Measurements from ENCODE around the gene LAMB4. TPM values are rescaled to one million over a fixed set of nuclear protein-coding genes. Genes with fewer than 3 reads are reported as not detected.

Gene LAMB4
- total RNA-seq, 1 donor, result 0.45 TPM

DNA sequence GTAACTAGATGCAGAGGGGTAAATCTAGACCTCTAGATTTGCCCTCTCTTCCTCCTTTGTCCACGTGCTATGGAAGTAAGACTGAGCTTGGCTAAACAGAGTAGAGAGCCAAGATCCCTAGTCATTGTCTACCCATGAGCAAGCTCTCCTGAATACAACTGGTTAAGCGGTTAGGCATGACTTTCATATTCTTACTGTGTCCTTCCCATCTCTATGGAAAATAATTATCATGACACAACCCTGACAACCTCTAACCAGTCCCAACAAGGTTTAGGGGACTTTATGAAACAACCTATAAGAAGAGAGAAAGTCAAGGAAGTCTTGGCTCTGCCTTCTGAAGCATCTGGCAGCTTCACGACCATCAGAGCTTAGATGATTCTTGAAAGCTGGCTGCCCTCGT is 7.8 kb upstream of the LAMB4 start:
- TF ChIP-seq, protein P1, sequence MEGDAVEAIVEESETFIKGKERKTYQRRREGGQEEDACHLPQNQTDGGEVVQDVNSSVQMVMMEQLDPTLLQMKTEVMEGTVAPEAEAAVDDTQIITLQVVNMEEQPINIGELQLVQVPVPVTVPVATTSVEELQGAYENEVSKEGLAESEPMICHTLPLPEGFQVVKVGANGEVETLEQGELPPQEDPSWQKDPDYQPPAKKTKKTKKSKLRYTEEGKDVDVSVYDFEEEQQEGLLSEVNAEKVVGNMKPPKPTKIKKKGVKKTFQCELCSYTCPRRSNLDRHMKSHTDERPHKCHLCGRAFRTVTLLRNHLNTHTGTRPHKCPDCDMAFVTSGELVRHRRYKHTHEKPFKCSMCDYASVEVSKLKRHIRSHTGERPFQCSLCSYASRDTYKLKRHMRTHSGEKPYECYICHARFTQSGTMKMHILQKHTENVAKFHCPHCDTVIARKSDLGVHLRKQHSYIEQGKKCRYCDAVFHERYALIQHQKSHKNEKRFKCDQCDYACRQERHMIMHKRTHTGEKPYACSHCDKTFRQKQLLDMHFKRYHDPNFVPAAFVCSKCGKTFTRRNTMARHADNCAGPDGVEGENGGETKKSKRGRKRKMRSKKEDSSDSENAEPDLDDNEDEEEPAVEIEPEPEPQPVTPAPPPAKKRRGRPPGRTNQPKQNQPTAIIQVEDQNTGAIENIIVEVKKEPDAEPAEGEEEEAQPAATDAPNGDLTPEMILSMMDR (IDR thresholded peaks at IDR 0.05; ENCODE audit: insufficient read depth, low read length), result no peak
- H3K4me3 ChIP-seq (ENCODE audit: low read depth, low read length), result no peak overlapping the region
- DNase-seq (ENCODE audit: low read depth), result no peak

DNA sequence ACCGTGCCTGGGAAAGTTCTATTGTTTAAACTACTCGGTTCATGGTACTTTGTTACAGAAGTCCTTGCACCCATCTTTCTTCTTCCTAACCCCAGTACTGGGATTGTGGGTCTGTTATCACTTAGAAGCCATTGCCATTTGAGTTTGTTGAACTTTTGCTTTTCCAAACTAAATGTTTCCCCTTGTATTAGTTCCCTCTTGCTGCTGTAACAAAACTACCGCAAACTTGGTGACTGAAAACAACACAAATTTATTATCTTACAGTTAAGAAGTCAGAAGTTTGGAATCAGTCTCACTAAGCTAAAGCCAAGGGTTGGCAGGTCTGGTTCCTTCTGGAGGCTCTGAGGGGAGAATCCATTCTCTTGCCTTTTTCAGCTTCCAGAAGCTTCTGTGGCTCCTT is 6.9 kb upstream of the LAMB4 start:
- DNase-seq (ENCODE audit: low read depth), result no peak
- no peak overlapping the region for H3K4me3 ChIP-seq (ENCODE audit: low read depth, low read length)
- TF ChIP-seq, protein P1 (IDR thresholded peaks at IDR 0.05; ENCODE audit: insufficient read depth, low read length), result no peak

DNA sequence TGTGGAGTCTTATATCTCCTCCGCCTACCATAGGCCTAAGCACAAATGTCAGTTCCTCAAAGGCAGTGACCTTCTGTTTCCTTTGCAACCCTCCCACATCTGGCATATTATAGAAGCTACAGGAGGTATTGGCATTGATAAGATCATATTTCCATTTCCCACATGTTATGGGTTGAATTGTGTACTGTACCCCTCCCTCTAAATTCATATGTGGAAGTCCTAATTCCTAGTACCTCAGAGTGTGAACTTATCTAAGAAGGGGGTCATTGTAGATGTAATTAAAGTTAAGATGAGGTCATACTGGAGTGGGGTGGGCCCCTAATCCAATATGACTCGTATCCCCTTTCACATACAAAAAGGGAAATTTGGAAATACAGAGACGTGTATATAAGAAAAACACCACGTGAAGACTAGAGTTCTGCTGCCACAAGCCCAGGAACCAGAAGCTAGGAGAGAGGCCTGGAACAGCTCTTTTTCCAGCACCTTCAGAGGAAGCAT is 6.1 kb upstream of the LAMB4 start:
- H3K4me3 ChIP-seq (ENCODE audit: low read depth, low read length), result no peak overlapping the region
- TF ChIP-seq, protein P1 (IDR thresholded peaks at IDR 0.05; ENCODE audit: insufficient read depth, low read length), result no peak
- DNase-seq (ENCODE audit: low read depth), result no peak

DNA sequence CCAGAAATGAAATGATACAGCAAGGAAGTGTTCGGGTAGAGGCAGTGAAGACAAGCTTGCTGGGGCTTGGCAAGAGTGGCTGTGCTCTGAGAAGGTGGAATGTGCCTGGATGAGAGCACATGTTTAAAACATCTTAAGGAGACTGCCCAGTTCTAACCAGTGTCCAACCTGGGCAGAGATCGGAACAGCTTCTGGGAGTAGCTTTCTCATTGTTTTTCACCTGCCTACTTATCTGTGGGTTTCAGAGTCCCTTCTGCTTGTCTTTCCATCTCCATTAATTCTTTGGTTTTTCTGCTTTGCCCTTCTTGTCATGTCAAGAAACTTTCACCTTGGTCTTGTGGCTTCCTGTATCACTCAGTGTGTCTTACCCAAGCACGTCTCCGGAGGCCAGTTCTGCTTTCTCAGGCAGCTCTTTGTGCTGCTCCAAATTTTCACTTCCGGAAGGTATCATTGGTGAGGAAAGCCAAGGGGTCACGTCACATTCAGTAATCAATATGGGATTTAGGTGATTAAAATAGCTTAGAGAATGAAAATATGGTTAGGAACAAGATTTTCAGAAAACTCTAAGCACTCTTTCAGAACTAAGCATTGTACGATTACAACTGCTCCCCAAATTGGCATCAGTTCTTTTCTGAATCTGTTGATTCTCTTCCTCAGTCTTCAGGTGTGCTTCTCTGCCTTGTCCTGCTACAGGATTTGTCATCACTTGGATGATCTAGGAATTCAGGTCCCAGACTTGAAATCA is 5.5 kb upstream of the LAMB4 start:
- no peak for DNase-seq (ENCODE audit: low read depth)
- TF ChIP-seq, protein P1 (IDR thresholded peaks at IDR 0.05; ENCODE audit: insufficient read depth, low read length), result no peak
- no peak overlapping the region for H3K4me3 ChIP-seq (ENCODE audit: low read depth, low read length)

DNA sequence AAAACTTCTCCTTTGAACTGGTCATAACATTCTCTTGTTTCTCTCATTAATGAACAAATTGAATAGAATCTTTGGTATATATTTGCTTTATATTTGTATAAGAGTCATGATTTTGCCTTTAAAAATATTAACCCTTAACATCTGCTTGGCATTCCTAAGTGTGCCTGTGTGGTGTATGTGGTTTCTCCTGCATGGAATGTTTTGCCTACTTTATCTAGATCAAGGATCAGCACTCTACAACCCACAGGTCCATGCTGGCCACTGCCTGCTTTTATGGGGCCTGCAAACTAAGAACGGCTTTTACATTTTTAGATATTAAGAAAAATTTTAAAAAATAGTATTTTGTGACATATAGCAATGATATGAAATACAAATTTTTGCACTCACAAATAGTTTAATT is 4.3 kb upstream of the LAMB4 start:
- TF ChIP-seq, protein P1 (IDR thresholded peaks at IDR 0.05; ENCODE audit: insufficient read depth, low read length), result no peak
- DNase-seq (ENCODE audit: low read depth), result no peak

DNA sequence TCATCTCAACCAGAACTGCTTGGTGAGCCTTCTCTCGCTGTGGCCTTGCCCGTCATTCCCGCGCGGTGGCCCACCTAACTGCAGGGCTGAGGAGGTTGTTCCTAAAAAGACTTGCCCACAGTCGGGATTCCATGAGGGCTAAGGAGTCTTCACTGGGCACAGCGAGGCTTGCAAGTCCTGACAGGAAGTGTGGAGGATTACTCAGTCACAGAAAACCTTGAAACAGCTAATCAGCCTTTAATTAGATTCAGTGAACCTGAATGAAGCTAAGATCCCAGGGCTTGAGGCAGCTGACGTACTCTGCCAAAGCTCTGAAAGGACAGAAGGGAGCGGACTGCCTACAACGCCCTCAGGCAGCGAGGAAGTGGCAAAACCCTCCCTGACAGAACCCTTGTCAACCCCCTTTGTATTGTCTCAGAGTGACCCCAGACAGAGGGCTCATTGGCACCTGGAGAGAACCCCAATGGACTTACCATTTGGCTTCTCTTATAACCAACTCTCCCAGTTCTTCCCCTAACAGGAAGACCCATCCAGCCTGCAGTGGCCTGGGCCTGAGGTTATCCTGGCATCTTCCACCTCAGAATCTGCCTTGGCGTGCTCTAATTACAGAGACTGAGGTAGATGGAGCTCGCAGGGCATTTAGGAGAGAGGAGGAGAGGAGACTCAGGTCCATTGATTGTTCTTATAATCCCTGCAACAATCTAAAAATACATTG is 2.5 kb upstream of the LAMB4 start:
- DNase-seq (ENCODE audit: low read depth), result no peak
- TF ChIP-seq, protein P1 (IDR thresholded peaks at IDR 0.05; ENCODE audit: insufficient read depth, low read length), result no peak
- H3K4me3 ChIP-seq (ENCODE audit: low read depth, low read length), result no peak overlapping the region

More for the DNA sequence above, 4.3 kb upstream of the LAMB4 start:
- no peak overlapping the region for H3K4me3 ChIP-seq (ENCODE audit: low read depth, low read length)
